NT2/D1 (cell line): ENCODE results near the gene GJB5.

ENCODE experiments used
- YY1 ChIP-seq: IDR thresholded peaks from 2 replicates; pipeline ENCODE4 v1.6.1; 2011; ENCODE audit not compliant: insufficient read length, insufficient read depth
- ZNF274 ChIP-seq: IDR thresholded peaks from 2 replicates; pipeline ENCODE4 v1.6.1; 2011; ENCODE audit warnings: mild to moderate bottlenecking, low read depth, low read length

GRCh38 chr1:34736692-34737091, 18.2 kb upstream of the GJB5 start:
- TF ChIP-seq YY1 = no peak
- TF ChIP-seq ZNF274 = no peak
